Activated naive CD8-positive, alpha-beta T cell treated with anti-CD3 and anti-CD28 coated beads for 36 hours (primary cell): ENCODE data around the gene ARFGAP3. TPM values are rescaled to one million over a fixed set of nuclear protein-coding genes. Genes with fewer than 3 reads are reported as not detected.

Source experiments
- DNase-seq: peaks from one replicate; pipeline ENCODE4 v3.0.0; 2021
- H3K27ac Mint-ChIP-seq: one replicate; pipeline ENCODE4 v1.8.0; 2022; ENCODE audit warnings: mild to moderate bottlenecking, moderate library complexity, mixed read lengths
- H3K27me3 Mint-ChIP-seq: one replicate; pipeline ENCODE4 v1.8.0; 2022; ENCODE audit warnings: mild to moderate bottlenecking, mixed read lengths
- H3K36me3 Mint-ChIP-seq: one replicate; pipeline ENCODE4 v1.8.0; 2021; ENCODE audit warnings: mild to moderate bottlenecking, mixed read lengths
- H3K4me1 Mint-ChIP-seq: one replicate; pipeline ENCODE4 v1.8.0; 2021; ENCODE audit warnings: mixed read lengths
- H3K4me3 Mint-ChIP-seq: one replicate; pipeline ENCODE4 v1.8.0; 2022; ENCODE audit warnings: mild to moderate bottlenecking, moderate library complexity, mixed read lengths
- H3K9me3 Mint-ChIP-seq: one replicate; pipeline ENCODE4 v1.8.0; 2022; ENCODE audit warnings: mixed read lengths
- total RNA-seq, 2 experiments: library from RNA; stranded (reverse); gene quantifications; one replicate each; pipeline ENCODE4 v1.2.3, GENCODE V29; 2021

The ARFGAP3 gene, protein sequence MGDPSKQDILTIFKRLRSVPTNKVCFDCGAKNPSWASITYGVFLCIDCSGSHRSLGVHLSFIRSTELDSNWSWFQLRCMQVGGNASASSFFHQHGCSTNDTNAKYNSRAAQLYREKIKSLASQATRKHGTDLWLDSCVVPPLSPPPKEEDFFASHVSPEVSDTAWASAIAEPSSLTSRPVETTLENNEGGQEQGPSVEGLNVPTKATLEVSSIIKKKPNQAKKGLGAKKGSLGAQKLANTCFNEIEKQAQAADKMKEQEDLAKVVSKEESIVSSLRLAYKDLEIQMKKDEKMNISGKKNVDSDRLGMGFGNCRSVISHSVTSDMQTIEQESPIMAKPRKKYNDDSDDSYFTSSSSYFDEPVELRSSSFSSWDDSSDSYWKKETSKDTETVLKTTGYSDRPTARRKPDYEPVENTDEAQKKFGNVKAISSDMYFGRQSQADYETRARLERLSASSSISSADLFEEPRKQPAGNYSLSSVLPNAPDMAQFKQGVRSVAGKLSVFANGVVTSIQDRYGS
- 10 to 100 TPM; 27.2 to 29.1 TPM for total RNA-seq

DNA sequence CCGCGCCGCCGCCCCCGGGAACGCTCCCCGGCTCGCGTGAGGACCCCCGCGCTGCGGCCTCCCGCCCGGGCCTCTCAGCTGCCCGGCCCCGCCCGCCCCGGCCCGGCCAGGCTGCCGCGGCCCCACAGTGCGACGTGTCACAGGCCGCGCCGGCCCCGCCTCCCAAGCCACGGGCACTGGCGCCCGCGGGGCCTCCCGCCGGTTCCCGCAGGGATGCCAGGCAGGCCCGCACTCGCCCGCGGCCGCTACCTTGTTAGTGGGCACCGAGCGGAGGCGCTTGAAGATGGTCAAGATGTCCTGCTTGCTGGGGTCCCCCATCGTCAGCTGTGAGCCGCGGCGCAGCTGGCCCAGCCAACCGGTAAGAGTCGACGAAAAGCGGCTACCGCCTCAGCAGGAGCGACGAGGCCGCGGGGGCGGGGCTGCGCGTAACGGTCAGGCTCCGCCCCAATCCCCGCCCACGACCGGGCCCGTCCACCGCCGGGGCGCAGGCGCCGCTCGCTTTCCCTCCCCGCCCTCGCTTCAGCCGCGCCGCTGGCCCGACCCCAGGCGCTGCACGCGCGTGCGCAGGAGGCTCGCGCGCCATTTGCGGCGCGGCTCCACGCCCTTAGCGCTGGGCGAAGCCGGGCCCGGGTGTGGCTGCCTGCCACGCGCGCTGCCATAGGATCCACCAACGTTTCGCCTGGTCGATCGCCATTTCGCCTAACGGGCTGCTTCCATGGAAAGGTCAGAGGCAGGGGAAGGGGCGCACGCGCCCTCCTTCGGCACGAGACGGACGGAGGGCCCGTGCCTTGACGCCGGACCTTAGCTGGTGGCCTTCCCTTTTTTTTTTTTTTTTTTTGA, at the start of gene ARFGAP3:
Gene ARFGAP3, minus strand, starts transcription at position 409 of the 840 bp plus-strand sequence. Its CDS starts 91 bp downstream, at position 318.
- peaks cover 9% of the 10 kb centered on the region for H3K36me3 Mint-ChIP-seq
- H3K27me3 Mint-ChIP-seq: no peaks in the 10 kb centered on the region
- H3K9me3 Mint-ChIP-seq: peaks cover 5% of the 10 kb centered on the region
- peak; percentile 98 for DNase-seq
- peak within 1 kb of the TSS; percentile 90 for H3K27ac Mint-ChIP-seq
- H3K4me3 Mint-ChIP-seq: peak within 1 kb of the TSS; percentile 86
- peaks cover 6% of the 10 kb centered on the region for H3K4me1 Mint-ChIP-seq

GRCh38 chr22:42905702-42906183, 48.7 kb upstream of the ARFGAP3 start:
- peaks cover 3% of the 10 kb centered on the region for H3K36me3 Mint-ChIP-seq
- H3K4me3 Mint-ChIP-seq: no peak overlapping the region
- no peaks in the 10 kb centered on the region for H3K9me3 Mint-ChIP-seq
- H3K27ac Mint-ChIP-seq: no peak overlapping the region
- DNase-seq: no peak
- no peaks in the 10 kb centered on the region for H3K27me3 Mint-ChIP-seq
- H3K4me1 Mint-ChIP-seq: no peaks in the 10 kb centered on the region

DNA sequence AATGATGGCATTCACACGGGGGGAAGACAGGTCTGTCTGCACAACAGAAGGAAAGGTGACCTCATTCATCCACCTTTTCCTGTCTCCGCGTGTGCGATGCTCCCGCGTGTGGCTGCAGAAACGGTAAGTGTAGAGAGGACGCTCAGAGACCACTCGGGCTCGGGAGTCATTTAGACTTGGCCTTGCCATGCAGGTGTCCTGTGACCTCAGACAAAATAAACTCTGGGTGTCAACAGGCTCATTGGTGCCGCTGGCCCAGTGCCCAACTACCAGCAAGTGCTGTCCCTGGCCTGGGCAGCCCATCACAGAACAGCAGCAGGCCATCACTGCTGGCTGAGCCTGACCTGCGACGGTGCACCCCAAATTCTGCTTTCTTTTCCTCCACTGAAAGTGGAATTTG, 48.1 kb upstream of the ARFGAP3 start:
- peaks cover 3% of the 10 kb centered on the region for H3K36me3 Mint-ChIP-seq
- H3K27ac Mint-ChIP-seq: no peak overlapping the region
- no peaks in the 10 kb centered on the region for H3K9me3 Mint-ChIP-seq
- H3K4me3 Mint-ChIP-seq: no peak overlapping the region
- H3K27me3 Mint-ChIP-seq: no peaks in the 10 kb centered on the region
- no peaks in the 10 kb centered on the region for H3K4me1 Mint-ChIP-seq
- no peak for DNase-seq

GRCh38 chr22:42904050-42904449, 47.0 kb upstream of the ARFGAP3 start:
- peaks cover 4% of the 10 kb centered on the region for H3K4me1 Mint-ChIP-seq

DNA sequence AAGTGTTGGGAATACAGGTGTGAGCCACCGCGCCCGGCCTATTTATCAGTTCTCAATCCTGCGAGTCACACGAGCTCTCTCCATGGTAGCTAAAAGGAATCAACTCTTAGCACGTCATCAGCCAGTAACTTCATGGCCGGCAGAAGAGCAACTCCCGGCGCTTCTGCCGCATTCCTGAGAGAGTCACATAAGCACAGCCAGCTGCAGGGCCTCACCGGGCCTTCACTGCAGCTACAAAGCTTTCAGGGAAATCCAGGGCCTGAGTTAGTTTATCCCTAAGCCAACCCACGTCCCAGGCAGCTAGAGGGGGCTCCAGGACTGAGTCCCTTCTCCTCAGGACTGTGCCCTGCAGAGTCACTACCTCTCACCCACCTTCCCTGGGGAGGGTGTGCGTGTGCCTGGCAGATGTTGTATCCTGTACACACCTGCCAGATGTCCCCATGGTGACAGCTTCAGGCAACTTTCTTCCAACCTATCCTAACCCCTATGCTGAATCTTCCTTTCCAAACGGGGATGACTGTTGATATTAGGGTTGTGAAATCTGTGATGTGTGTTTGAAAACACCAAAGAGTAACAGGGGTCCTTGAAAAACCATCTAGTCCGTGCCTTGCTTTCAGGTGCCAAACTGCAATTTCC, 45.9 kb upstream of the ARFGAP3 start:
- peaks cover 2% of the 10 kb centered on the region for H3K36me3 Mint-ChIP-seq
- no peaks in the 10 kb centered on the region for H3K9me3 Mint-ChIP-seq
- no peak overlapping the region for H3K4me3 Mint-ChIP-seq
- peaks cover 4% of the 10 kb centered on the region for H3K4me1 Mint-ChIP-seq
- DNase-seq: no peak
- no peaks in the 10 kb centered on the region for H3K27me3 Mint-ChIP-seq
- no peak overlapping the region for H3K27ac Mint-ChIP-seq

More at GRCh38 chr22:42904050-42904449, 47.0 kb upstream of the ARFGAP3 start:
- DNase-seq: no peak
- Mint-ChIP-seq H3K27me3 (no peaks in the 10 kb centered on the region), H3K9me3 (no peaks in the 10 kb centered on the region), H3K27ac (no peak overlapping the region), H3K36me3 (peaks cover 2% of the 10 kb centered on the region), H3K4me3 (no peak overlapping the region)

GRCh38 chr22:42901790-42902508, 44.9 kb upstream of the ARFGAP3 start:
- Mint-ChIP-seq H3K27me3 (no peaks in the 10 kb centered on the region), H3K4me1 (peaks cover 4% of the 10 kb centered on the region), H3K4me3 (no peak overlapping the region), H3K9me3 (no peaks in the 10 kb centered on the region), H3K36me3 (peaks cover 2% of the 10 kb centered on the region), H3K27ac (no peak overlapping the region)
- no peak for DNase-seq

DNA sequence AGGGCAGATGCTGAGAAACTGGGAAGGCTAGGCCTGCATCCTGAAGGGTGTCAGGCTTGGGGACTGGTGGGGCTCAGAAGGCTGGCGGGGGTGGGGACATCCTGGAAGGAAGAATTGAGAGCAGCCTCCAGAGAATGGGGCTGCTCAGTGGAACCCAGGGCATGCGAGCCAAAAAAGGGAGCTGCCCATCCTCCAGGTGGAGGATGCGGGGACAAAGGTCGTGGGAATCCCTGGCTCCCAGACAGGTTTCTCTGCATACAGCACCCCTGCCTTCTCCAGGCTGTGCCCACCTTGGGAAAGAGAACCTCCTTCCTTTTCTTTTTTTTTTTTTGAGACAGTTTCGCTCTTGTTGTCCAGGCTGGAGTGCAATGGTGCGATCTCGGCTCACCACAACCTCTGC, 40.9 kb upstream of the ARFGAP3 start:
- no peaks in the 10 kb centered on the region for H3K27me3 Mint-ChIP-seq
- H3K27ac Mint-ChIP-seq: no peak overlapping the region
- H3K36me3 Mint-ChIP-seq: no peaks in the 10 kb centered on the region
- peaks cover 27% of the 10 kb centered on the region for H3K4me1 Mint-ChIP-seq
- H3K9me3 Mint-ChIP-seq: no peaks in the 10 kb centered on the region
- no peak for DNase-seq
- no peak overlapping the region for H3K4me3 Mint-ChIP-seq

GRCh38 chr22:42895541-42895981, 38.5 kb upstream of the ARFGAP3 start:
- DNase-seq: no peak
- peaks cover 27% of the 10 kb centered on the region for H3K4me1 Mint-ChIP-seq
- no peaks in the 10 kb centered on the region for H3K9me3 Mint-ChIP-seq
- no peaks in the 10 kb centered on the region for H3K36me3 Mint-ChIP-seq
- no peaks in the 10 kb centered on the region for H3K27me3 Mint-ChIP-seq
- H3K27ac Mint-ChIP-seq: peak overlapping the region; percentile 68
- H3K4me3 Mint-ChIP-seq: no peak overlapping the region

DNA sequence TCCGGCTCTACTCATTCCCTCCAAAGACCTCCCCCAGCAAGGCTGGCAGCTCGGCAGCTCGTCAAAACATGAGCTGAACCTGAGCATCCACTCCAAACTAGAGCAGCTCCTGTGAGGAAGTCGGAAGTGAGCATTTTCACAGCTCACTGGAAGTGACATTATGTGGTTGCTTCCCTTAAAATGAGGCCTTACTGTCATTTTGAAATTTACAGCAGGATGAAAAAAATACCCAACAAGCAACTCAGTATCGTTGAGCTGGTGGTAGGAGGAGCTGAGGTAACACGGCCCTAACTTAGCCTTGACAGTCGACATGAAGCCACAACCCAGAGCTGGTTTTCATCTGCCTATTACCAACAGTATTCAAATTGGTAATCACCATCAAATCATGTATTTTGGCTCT, 38.0 kb upstream of the ARFGAP3 start:
- peaks cover 27% of the 10 kb centered on the region for H3K4me1 Mint-ChIP-seq
- peak overlapping the region; percentile 68 for H3K27ac Mint-ChIP-seq
- H3K4me3 Mint-ChIP-seq: no peak overlapping the region
- no peaks in the 10 kb centered on the region for H3K36me3 Mint-ChIP-seq
- no peaks in the 10 kb centered on the region for H3K9me3 Mint-ChIP-seq
- H3K27me3 Mint-ChIP-seq: no peaks in the 10 kb centered on the region
- DNase-seq: no peak

DNA sequence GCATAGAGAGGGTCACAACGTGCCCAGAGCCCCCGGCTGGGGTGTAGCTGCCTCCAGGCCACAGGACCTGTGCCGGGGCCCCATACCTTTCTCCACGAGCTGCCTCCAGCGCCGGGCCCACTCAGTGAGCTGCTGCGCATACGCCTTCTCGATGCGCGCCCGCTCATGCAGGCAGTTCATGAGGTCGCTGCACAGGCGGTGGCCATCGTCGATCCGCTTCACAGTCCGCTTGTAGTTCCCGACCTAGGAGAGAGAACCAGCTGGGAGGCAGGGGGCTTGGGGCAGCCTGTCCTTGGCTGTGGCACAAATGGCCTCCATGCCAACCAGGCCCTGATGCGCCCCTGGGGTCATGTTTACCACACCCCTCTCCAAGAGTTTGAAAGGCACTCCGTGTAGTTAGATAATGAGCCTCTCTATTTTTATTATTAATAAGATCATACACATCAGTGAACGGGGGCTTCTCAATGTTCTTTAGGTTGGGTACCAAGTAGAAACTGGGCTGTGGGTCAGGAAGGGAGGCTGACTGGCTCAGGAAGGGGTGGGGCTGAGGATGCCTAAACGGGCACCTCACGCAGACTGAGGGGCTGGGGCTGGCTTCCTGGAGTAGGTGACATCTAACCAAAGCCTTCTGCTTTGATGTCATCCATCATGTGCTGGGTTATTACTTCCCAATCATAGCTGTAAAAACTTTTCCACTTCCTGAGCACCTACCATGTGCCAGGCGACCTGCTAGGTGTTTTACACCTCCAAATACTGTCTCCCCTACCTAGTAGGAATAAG, 36.5 kb upstream of the ARFGAP3 start:
- no peaks in the 10 kb centered on the region for H3K27me3 Mint-ChIP-seq
- H3K4me3 Mint-ChIP-seq: no peak overlapping the region
- H3K9me3 Mint-ChIP-seq: no peaks in the 10 kb centered on the region
- DNase-seq: no peak
- H3K36me3 Mint-ChIP-seq: peaks cover 5% of the 10 kb centered on the region
- H3K4me1 Mint-ChIP-seq: peaks cover 31% of the 10 kb centered on the region
- H3K27ac Mint-ChIP-seq: no peak overlapping the region

DNA sequence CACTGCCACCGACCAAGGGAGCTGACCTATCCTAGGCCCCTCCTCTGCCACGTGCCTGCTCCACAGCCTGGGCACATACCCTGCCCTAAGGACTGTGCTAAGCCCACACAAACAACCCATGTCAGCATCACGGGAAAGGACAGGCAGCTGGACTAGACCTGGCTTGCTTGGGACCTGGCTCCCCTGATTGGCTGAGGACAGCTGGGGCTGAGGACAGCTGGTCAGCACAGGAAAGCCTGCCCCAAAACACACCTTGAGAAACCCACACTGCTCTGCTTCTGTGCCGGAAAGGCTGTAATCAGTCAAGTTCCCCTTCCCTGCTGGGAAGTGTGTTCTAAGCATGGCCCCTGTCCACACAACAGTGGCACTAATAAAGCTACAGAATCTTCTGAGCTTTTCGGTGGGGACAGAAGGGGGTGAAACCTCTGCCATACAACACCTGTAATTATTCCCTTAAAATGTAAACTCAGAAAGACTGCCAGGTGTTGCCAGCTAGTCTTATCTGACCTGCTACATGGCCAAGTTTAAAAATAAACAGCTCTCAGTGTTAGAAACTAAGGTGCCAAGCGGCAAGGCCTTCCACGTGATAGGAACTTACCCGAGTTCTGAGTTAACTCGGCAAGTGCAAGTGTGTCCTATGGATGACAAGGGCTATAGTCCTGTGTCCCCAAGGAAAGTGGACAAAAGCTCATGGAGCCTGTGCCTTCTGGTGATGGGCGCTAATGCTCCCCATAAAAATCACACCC, 35.7 kb upstream of the ARFGAP3 start:
- no peaks in the 10 kb centered on the region for H3K27me3 Mint-ChIP-seq
- no peak for DNase-seq
- peaks cover 31% of the 10 kb centered on the region for H3K4me1 Mint-ChIP-seq
- H3K9me3 Mint-ChIP-seq: no peaks in the 10 kb centered on the region
- H3K27ac Mint-ChIP-seq: no peak overlapping the region
- no peak overlapping the region for H3K4me3 Mint-ChIP-seq
- peaks cover 10% of the 10 kb centered on the region for H3K36me3 Mint-ChIP-seq

DNA sequence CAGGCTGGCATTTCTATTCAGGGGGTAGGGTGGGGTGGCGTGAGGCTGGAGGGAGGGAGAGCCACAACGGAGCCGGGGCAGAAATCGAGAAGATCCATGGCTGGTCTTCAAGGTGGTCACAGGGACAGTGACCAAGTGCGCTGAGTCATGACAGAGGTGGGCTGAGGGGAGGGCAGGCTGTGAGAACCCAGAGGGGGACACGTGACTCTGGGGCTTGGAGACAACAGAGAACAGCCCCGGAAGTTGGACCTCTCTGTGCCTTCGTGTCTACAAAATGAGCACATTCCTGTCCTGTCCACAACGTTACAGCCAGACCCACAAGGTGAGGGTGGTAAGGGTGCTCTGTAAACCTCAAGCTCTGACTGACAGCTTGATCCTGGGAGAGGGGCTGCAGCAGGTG, 35.1 kb upstream of the ARFGAP3 start:
- Mint-ChIP-seq H3K27ac (no peak overlapping the region), H3K4me1 (peaks cover 31% of the 10 kb centered on the region), H3K9me3 (no peaks in the 10 kb centered on the region)

GRCh38 chr22:42891696-42892095, 34.6 kb upstream of the ARFGAP3 start:
- peaks cover 29% of the 10 kb centered on the region for H3K4me1 Mint-ChIP-seq
- no peak overlapping the region for H3K27ac Mint-ChIP-seq

More for the DNA sequence above, 35.1 kb upstream of the ARFGAP3 start:
- no peaks in the 10 kb centered on the region for H3K27me3 Mint-ChIP-seq
- no peak for DNase-seq
- H3K36me3 Mint-ChIP-seq: peaks cover 10% of the 10 kb centered on the region
- no peak overlapping the region for H3K4me3 Mint-ChIP-seq

More at GRCh38 chr22:42891696-42892095, 34.6 kb upstream of the ARFGAP3 start:
- H3K4me3 Mint-ChIP-seq: no peak overlapping the region
- peaks cover 10% of the 10 kb centered on the region for H3K36me3 Mint-ChIP-seq
- DNase-seq: no peak
- no peaks in the 10 kb centered on the region for H3K27me3 Mint-ChIP-seq
- no peaks in the 10 kb centered on the region for H3K9me3 Mint-ChIP-seq
